Measurements from ENCODE around the gene SLC1A7. TPM values are rescaled to one million over a fixed set of nuclear protein-coding genes. Genes with fewer than 3 reads are reported as not detected.
A peak's percentile ranks its signal among the peaks of the same experiment; 100 is the strongest.

The SLC1A7 gene
- total and polyA plus RNA-seq, 2 of the 13 experiments (the other 11 are each of a cell fraction or from before 2014, with no cell fraction given): 0.04 to 2.0 TPM

- TF ChIP-seq ZBTB40 (IDR thresholded peaks at IDR 0.05): no peak
- TF ChIP-seq ZBTB40 (CRISPR knock-in tag; IDR thresholded peaks at IDR 0.05): no peak
- no peak for TF ChIP-seq HOXA3 (CRISPR knock-in tag; IDR thresholded peaks at IDR 0.05)
- no peak for TF ChIP-seq FIP1L1 (IDR thresholded peaks at IDR 0.05; ENCODE audit: borderline replicate concordance, insufficient read depth, low read depth, low read length)
- TF ChIP-seq ZMYM2 (CRISPR knock-in tag; IDR thresholded peaks at IDR 0.05): peak; percentile 75; the same call in 1 of the 2 replicates
- peak; percentile 69 for TF ChIP-seq HNRNPL (IDR thresholded peaks at IDR 0.05; ENCODE audit: low read depth, low read length)
- TF ChIP-seq MXD4 (CRISPR knock-in tag; IDR thresholded peaks at IDR 0.05): no peak
- TF ChIP-seq FOXP4 (CRISPR knock-in tag; IDR thresholded peaks at IDR 0.05): no peak
- TF ChIP-seq ARNT (IDR thresholded peaks at IDR 0.05): no peak
- TF ChIP-seq ZFX (CRISPR knock-in tag; IDR thresholded peaks at IDR 0.05; ENCODE audit: low read depth): 0 out of 2 replicates have a peak, but pooled peaks have one; percentile 34
- TF ChIP-seq MEF2D (CRISPR knock-in tag; IDR thresholded peaks at IDR 0.05): 0 out of 2 replicates have a peak, but pooled peaks have one; percentile 20
- no peak for TF ChIP-seq ZBTB20 (CRISPR knock-in tag; IDR thresholded peaks at IDR 0.05; ENCODE audit: borderline replicate concordance, low read depth)
- 0 out of 2 replicates have a peak, but pooled peaks have one; percentile 31 for TF ChIP-seq ZNF580 (CRISPR knock-in tag; IDR thresholded peaks at IDR 0.05; ENCODE audit: borderline replicate concordance, low read depth)
- TF ChIP-seq ADNP (CRISPR knock-in tag; IDR thresholded peaks at IDR 0.05): no peak
- TF ChIP-seq ZNF451 (CRISPR knock-in tag; IDR thresholded peaks at IDR 0.05): no peak
- no peak for TF ChIP-seq MAFG (CRISPR knock-in tag; IDR thresholded peaks at IDR 0.05)
- TF ChIP-seq MTA1 (CRISPR knock-in tag; IDR thresholded peaks at IDR 0.05; ENCODE audit: borderline replicate concordance): peak; percentile 51; the same call in 1 of the 2 replicates
- TF ChIP-seq SATB2 (CRISPR knock-in tag; IDR thresholded peaks at IDR 0.05): no peak
- TF ChIP-seq PTBP1 (IDR thresholded peaks at IDR 0.05; ENCODE audit: low read depth, low read length, poor library complexity, severe bottlenecking): no peak
- peak; percentile 29; the same call in 1 of the 2 replicates for TF ChIP-seq ZMYM4 (CRISPR knock-in tag; IDR thresholded peaks at IDR 0.05)
- TF ChIP-seq ZNF556 (CRISPR knock-in tag; IDR thresholded peaks at IDR 0.05; ENCODE audit: borderline replicate concordance): peak; percentile 67
These were observed 66.7 kb downstream of the SLC1A7 start (continued) for GRCh38 chr1:53075761-53076163.

Measured in HepG2 (cell line).